DMS153 treated with DMSO at 0.1 percent for 48 hours (cell line): Measurements from ENCODE around the gene MATCAP1.

Source experiments
- DNase-seq: peaks from one replicate; lab custom pipeline; 2025; ENCODE audit not compliant: unreplicated experiment; lab: John Stamatoyannopoulos, UW

The MATCAP1 gene

GRCh38 chr16:67158637-67159600 is 24.8 kb downstream of the MATCAP1 start:
- no peak for DNase-seq

DNA sequence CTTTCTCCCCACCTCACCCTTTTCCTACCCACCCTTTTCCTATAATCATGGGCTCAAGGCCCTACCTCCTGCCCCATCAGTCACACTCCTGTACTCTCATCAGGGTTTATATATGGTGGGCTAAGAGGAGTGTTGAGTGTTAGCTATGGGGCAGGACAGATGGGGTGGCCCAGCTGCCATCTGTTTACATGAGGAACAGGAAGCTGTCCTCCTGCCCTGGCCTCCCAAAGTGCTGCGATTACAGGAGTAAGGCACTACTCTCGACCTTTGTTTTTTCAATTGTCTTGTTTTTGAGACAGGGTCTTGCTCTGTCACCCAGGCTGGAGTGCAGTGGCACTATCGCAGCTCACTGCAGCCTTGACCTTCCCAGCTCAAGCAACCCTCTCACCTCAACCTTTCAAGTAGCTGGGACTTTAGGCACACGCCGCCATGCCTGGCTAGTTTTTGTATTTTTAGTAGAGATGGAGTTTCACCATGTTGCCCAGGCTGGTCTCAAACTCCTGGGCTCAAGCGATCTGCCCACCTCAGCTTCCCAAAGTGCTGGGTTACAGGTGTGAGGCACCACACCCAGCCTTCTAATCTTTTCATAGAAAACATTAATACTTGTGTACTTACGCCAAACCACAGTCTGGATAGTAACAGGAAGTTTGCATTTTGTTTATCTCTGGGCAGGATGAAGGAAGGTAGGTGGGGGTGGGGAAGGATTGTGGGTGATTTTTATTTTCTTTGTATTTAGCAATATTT is 25.7 kb downstream of the MATCAP1 start:
- no peak for DNase-seq

DNA sequence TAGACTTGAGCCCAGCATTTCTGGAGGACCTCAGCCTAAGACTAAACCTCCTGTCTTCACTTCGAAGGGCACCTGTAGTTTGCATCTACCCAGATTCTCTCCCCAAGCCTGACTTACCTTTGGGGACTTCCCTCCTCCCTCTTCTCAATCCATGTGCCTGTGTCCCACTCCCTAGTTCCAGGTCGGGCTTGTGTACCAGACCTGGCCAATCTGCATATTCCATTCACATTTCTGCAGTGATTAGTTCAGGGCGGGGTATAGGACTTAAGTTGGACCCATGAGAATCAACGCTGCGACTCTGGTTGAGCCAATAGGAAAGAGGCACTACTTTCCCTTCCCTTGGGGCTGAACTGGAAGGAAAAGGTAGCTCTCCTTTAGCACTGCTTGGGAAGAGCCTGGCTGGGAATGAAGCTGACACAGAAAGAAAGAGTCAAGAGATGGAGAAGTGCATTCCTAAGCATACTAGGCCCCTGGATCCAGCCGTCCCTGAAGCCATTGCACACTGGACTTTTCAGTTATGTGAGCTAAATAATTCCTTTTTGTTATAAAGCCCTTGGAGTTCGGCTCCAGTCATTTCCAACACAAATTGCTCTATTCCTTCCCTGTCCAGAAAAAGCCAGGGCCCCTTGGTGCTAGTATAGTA is 26.5 kb downstream of the MATCAP1 start:
- DNase-seq: no peak

- DNase-seq: no peak
Observed at GRCh38 chr16:67156143-67156844, 27.5 kb downstream of the MATCAP1 start.

GRCh38 chr16:67155295-67156142 is 28.2 kb downstream of the MATCAP1 start:
- DNase-seq: peak; percentile 28

DNA sequence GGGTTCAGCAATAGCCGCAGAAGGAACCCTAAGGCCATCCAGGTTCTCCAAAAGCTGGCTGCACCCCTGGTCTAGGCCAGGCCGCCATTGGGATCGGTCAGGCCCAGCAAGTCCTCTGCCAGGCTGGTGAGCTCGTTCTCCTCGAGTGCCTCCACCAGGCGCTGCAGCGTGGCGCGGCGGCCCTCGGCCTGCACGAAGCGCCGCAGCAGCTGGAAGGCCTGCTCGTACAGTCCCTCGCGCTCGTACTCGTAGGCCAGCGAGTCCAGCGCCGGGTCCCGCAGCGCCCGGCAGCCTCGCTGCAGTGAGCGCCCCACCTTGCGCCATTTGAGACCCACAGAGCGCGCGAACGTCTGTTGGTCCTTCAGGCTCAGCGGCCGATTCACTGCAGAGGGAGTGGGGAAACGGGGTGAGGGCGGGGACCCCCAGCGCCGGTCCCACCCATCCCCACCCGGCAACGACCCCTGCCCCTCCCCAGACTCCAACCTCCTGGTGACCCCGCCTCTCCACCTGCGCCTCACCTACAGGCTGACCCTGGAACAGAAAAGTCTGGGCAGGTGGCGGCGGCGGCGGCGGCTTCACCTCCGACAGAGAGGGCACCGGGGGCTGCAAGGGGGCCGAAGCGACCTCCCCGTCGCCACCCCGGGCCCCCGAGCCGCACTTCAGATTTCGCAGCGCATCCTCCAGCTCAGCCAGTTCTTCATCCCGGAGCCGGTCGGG is 29.0 kb downstream of the MATCAP1 start:
- no peak for DNase-seq

DNA sequence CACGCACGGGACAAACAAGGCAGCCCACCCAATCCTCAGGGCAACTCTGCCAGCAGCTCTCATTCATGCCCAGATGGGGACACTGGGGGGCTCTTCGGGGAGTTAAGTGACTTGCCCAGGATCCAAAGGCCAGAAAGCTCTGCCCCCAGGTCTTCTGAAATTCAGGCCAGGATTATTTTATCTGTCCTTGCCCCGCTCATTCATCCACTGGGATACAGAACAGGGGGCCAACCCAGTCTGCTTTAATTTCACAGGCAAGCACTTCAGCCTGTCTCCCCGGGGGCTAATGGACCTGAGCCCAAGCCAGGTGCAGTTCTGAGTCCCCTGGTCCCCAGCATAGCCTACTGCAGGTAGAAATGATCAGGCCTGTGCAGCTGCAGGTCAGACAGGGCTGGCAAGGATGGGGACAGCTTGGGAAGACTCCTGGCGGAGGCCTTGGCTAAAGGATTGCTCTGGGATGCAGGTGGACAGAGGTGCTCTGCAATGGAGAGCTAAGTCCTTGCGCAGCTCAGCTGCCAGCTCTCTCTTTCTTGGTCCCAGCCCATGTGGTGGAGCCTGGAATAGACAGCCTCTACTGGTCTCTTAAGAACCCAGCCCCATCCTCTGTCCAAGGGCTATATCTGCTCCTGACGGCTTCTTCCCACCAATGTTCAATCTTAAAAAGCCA is 32.2 kb downstream of the MATCAP1 start:
- DNase-seq: no peak

- DNase-seq: peak; percentile 45
Observed at GRCh38 chr16:67150833-67151396, 32.8 kb downstream of the MATCAP1 start, which contains the start of gene B3GNT9. B3GNT9 (minus strand) TSS chr16:67150998; CDS start chr16:67150485, 513 bp downstream.

- DNase-seq: no peak
Observed at GRCh38 chr16:67150047-67150832, 33.5 kb downstream of the MATCAP1 start.

GRCh38 chr16:67149276-67150046 is 34.3 kb downstream of the MATCAP1 start:
- DNase-seq: no peak

GRCh38 chr16:67148656-67149275 is 35.0 kb downstream of the MATCAP1 start:
- DNase-seq: no peak

- no peak for DNase-seq
Observed at GRCh38 chr16:67148221-67148620, 35.5 kb downstream of the MATCAP1 start.

- no peak for DNase-seq
Observed at GRCh38 chr16:67147437-67148140, 36.2 kb downstream of the MATCAP1 start.

GRCh38 chr16:67146523-67147357 is 37.0 kb downstream of the MATCAP1 start:
- no peak for DNase-seq

DNA sequence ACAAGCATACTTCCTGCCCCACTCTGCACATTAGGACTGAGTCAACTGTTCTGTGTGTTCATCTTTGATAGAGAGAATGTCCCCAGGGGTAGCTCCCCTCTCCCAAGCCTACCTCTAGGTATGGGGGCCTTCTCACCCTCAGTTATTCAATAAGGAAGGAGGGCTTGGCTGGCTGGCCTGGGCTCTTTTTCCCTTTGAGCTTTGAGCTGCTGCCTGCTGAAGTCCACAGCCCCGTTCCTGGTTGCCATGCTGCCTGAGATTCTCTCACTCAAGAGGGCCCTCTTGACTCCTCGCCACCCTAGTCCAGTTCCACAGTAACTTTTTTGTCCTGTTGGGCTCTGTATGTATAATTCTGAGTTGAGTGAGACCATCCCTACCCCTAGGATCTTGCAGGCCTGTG is 38.0 kb downstream of the MATCAP1 start:
- DNase-seq: no peak
